Adrenal gland (tissue), 5 donors: Measurements from ENCODE around the gene CTCF.

ENCODE experiments used
- CTCF ChIP-seq, 6 experiments: fragments of 450-650 bp in 4 of 6; fragments of 200-600 bp in 2 of 6; sonication (generic) in 1 of 6; IDR thresholded peaks; 1 replicate in 5 of 6; 2 replicates in 1 of 6; pipeline versions ENCODE4 v1.5.1 to v1.8.0; 2016 to 2021; ENCODE audit warnings: antibody characterized with exemption in 6 of 6, mild to moderate bottlenecking in 2 of 6, moderate library complexity in 1 of 6
- POLR2A ChIP-seq, 2 donors: fragments of 450-650 bp; IDR thresholded peaks; one replicate each; pipeline ENCODE4 v1.6.1; 2017; ENCODE audit warnings: antibody characterized with exemption in 2 of 2, mild to moderate bottlenecking in 2 of 2, moderate library complexity in 1 of 2
- donor health status: DM: no; HTN: no; CAD: no.

GRCh38 chr16:67558859-67559258 lies 3.5 kb upstream of the CTCF start:
- TF ChIP-seq CTCF (IDR thresholded peaks at IDR 0.05) (no peak), POLR2A (IDR thresholded peaks at IDR 0.05) (no peak)
